ENCODE results near the gene HNRNPU. TPM values are rescaled to one million over a fixed set of nuclear protein-coding genes. Genes with fewer than 3 reads are reported as not detected.

The HNRNPU gene
- total RNA-seq, 1 donor from 2014 or later, result 427 TPM

- no peak for TF ChIP-seq CTCF (IDR thresholded peaks at IDR 0.05; ENCODE audit: partially characterized antibody, unreplicated experiment)
- no peak for DNase-seq
- no peak overlapping the region for H3K4me3 Mint-ChIP-seq (ENCODE audit: unreplicated experiment)
- peaks cover 10% of the 10 kb centered on the region for H3K27me3 Mint-ChIP-seq (ENCODE audit: unreplicated experiment)
- H3K4me1 Mint-ChIP-seq (ENCODE audit: low read depth, unreplicated experiment), result peaks cover 2% of the 10 kb centered on the region
- no peaks in the 10 kb centered on the region for H3K36me3 Mint-ChIP-seq (ENCODE audit: unreplicated experiment)
- peaks cover 12% of the 10 kb centered on the region for H3K9me3 Mint-ChIP-seq (ENCODE audit: unreplicated experiment)
- no peak overlapping the region for H3K27ac Mint-ChIP-seq (ENCODE audit: unreplicated experiment)
Observed at GRCh38 chr1:244830639-244831038, 33.7 kb downstream of the HNRNPU start.

GRCh38 chr1:244826712-244827111 lies 37.6 kb downstream of the HNRNPU start:
- no peak for DNase-seq
- H3K4me3 Mint-ChIP-seq (ENCODE audit: unreplicated experiment), result no peak overlapping the region

GRCh38 chr1:244822878-244823277 lies 41.5 kb downstream of the HNRNPU start:
- no peak for TF ChIP-seq CTCF (IDR thresholded peaks at IDR 0.05; ENCODE audit: partially characterized antibody, unreplicated experiment)
- Mint-ChIP-seq H3K36me3 (ENCODE audit: unreplicated experiment) (no peaks in the 10 kb centered on the region), H3K4me3 (ENCODE audit: unreplicated experiment) (no peak overlapping the region), H3K27ac (ENCODE audit: unreplicated experiment) (no peak overlapping the region), H3K9me3 (ENCODE audit: unreplicated experiment) (no peaks in the 10 kb centered on the region), H3K4me1 (ENCODE audit: low read depth, unreplicated experiment) (no peaks in the 10 kb centered on the region), H3K27me3 (ENCODE audit: unreplicated experiment) (no peaks in the 10 kb centered on the region)
- DNase-seq, result no peak

More at GRCh38 chr1:244826712-244827111, 37.6 kb downstream of the HNRNPU start:
- no peak overlapping the region for H3K27ac Mint-ChIP-seq (ENCODE audit: unreplicated experiment)
- H3K4me1 Mint-ChIP-seq (ENCODE audit: low read depth, unreplicated experiment), result no peaks in the 10 kb centered on the region
- H3K9me3 Mint-ChIP-seq (ENCODE audit: unreplicated experiment), result no peaks in the 10 kb centered on the region
- H3K27me3 Mint-ChIP-seq (ENCODE audit: unreplicated experiment), result peaks cover 1% of the 10 kb centered on the region
- no peak for TF ChIP-seq CTCF (IDR thresholded peaks at IDR 0.05; ENCODE audit: partially characterized antibody, unreplicated experiment)
- H3K36me3 Mint-ChIP-seq (ENCODE audit: unreplicated experiment), result no peaks in the 10 kb centered on the region

- no peaks in the 10 kb centered on the region for H3K27me3 Mint-ChIP-seq (ENCODE audit: unreplicated experiment)
- no peaks in the 10 kb centered on the region for H3K9me3 Mint-ChIP-seq (ENCODE audit: unreplicated experiment)
- H3K36me3 Mint-ChIP-seq (ENCODE audit: unreplicated experiment), result no peaks in the 10 kb centered on the region
- no peak overlapping the region for H3K27ac Mint-ChIP-seq (ENCODE audit: unreplicated experiment)
- H3K4me1 Mint-ChIP-seq (ENCODE audit: low read depth, unreplicated experiment), result no peaks in the 10 kb centered on the region
- no peak for DNase-seq
- H3K4me3 Mint-ChIP-seq (ENCODE audit: unreplicated experiment), result no peak overlapping the region
- TF ChIP-seq CTCF (IDR thresholded peaks at IDR 0.05; ENCODE audit: partially characterized antibody, unreplicated experiment), result no peak
Observed at GRCh38 chr1:244821134-244821533, 43.2 kb downstream of the HNRNPU start.

- no peaks in the 10 kb centered on the region for H3K4me1 Mint-ChIP-seq (ENCODE audit: low read depth, unreplicated experiment)
- no peak overlapping the region for H3K4me3 Mint-ChIP-seq (ENCODE audit: unreplicated experiment)
Observed at GRCh38 chr1:244820131-244820530, 44.2 kb downstream of the HNRNPU start.

More at GRCh38 chr1:244820131-244820530, 44.2 kb downstream of the HNRNPU start:
- Mint-ChIP-seq H3K9me3 (ENCODE audit: unreplicated experiment) (no peaks in the 10 kb centered on the region), H3K27me3 (ENCODE audit: unreplicated experiment) (no peaks in the 10 kb centered on the region), H3K36me3 (ENCODE audit: unreplicated experiment) (no peaks in the 10 kb centered on the region), H3K27ac (ENCODE audit: unreplicated experiment) (no peak overlapping the region)
- no peak for DNase-seq
- TF ChIP-seq CTCF (IDR thresholded peaks at IDR 0.05; ENCODE audit: partially characterized antibody, unreplicated experiment), result no peak
